HG02943 (cell line): ENCODE measurements around the gene PCDHGB4.
"Not testable (repeated sequence)": the region's sequence is repeated elsewhere in the genome, so short reads cannot be mapped to it uniquely, and the experiment has no call there.

Experiments used
- ATAC-seq: cut with Tn5 transposase; IDR thresholded peaks from one replicate; pipeline ENCODE4 v1.9.1; 2021; ENCODE audit warnings: mild to moderate bottlenecking, low read depth, moderate library complexity; ENCODE audit not compliant: unreplicated experiment

Gene PCDHGB4

GRCh38 chr5:141387557-141388311, at the start of gene PCDHGB4:
PCDHGB4 (plus strand) TSS chr5:141387698; CDS start chr5:141387885, 187 bp downstream.
- peak; percentile 94 for ATAC-seq

GRCh38 chr5:141338538-141339306, 48.8 kb upstream of the PCDHGB4 start, which contains the start of gene PCDHGA2:
PCDHGA2 (plus strand) TSS chr5:141338760.
- no peak for ATAC-seq

GRCh38 chr5:141340781-141341354, 46.6 kb upstream of the PCDHGB4 start:
- ATAC-seq: not testable (repeated sequence)

- ATAC-seq: no peak
Measured at GRCh38 chr5:141342773-141343172, 44.7 kb upstream of the PCDHGB4 start.

- no peak for ATAC-seq
Measured at GRCh38 chr5:141343242-141343952, 44.1 kb upstream of the PCDHGB4 start, which contains the start of gene PCDHGA3. PCDHGA3 (plus strand) TSS chr5:141343829; CDS start chr5:141344034, 205 bp downstream.

GRCh38 chr5:141343953-141344463, 43.5 kb upstream of the PCDHGB4 start:
- ATAC-seq: no peak

- no peak for ATAC-seq
Measured at GRCh38 chr5:141345327-141345726, 42.2 kb upstream of the PCDHGB4 start.

- not testable (repeated sequence) for ATAC-seq
Measured at GRCh38 chr5:141346017-141346416, 41.5 kb upstream of the PCDHGB4 start.

- ATAC-seq: no peak
Measured at GRCh38 chr5:141349917-141350619, 37.4 kb upstream of the PCDHGB4 start, which contains the start of gene PCDHGB1. PCDHGB1 (plus strand) TSS chr5:141350099; CDS start chr5:141350261, 162 bp downstream.

- no peak for ATAC-seq
Measured at GRCh38 chr5:141351591-141351990, 35.9 kb upstream of the PCDHGB4 start.

- ATAC-seq: no peak
Measured at GRCh38 chr5:141354900-141355469, 32.5 kb upstream of the PCDHGB4 start, which contains the start of gene PCDHGA4. PCDHGA4 (plus strand) TSS chr5:141355021; CDS start chr5:141355108, 87 bp downstream.

- no peak for ATAC-seq
Measured at GRCh38 chr5:141355641-141356040, 31.9 kb upstream of the PCDHGB4 start.

- ATAC-seq: no peak
Measured at GRCh38 chr5:141356133-141356532, 31.4 kb upstream of the PCDHGB4 start.

- no peak for ATAC-seq
Measured at GRCh38 chr5:141356950-141357349, 30.5 kb upstream of the PCDHGB4 start.

- no peak for ATAC-seq
Measured at GRCh38 chr5:141359790-141360426, 27.6 kb upstream of the PCDHGB4 start, which contains the start of gene PCDHGB2. PCDHGB2 (plus strand) TSS chr5:141359994; CDS start chr5:141360136, 142 bp downstream.

- no peak for ATAC-seq
Measured at GRCh38 chr5:141360685-141361084, 26.8 kb upstream of the PCDHGB4 start.

GRCh38 chr5:141362719-141363118, 24.8 kb upstream of the PCDHGB4 start:
- no peak for ATAC-seq

- ATAC-seq: no peak
Measured at GRCh38 chr5:141363952-141364660, 23.4 kb upstream of the PCDHGB4 start, which contains the start of gene PCDHGA5. PCDHGA5 (plus strand) TSS chr5:141364162; CDS start chr5:141364331, 169 bp downstream.
